Epithelial cell of proximal tubule (primary cell): Measurements from ENCODE around the gene ACKR3. TPM values are rescaled to one million over a fixed set of nuclear protein-coding genes. Genes with fewer than 3 reads are reported as not detected.

Source experiments
- DNase-seq: peaks from one replicate; pipeline ENCODE4 v3.0.0-alpha.2; 2011; ENCODE audit warnings: low read depth
- H3K4me3 ChIP-seq: 2 replicates; pipeline ENCODE4 v1.5.1; 2011; ENCODE audit warnings: low read depth, mild to moderate bottlenecking, low read length
- CTCF ChIP-seq: conservative IDR thresholded peaks from 2 replicates; pipeline ENCODE4 v1.5.1; 2012; ENCODE audit warnings: low read depth, mild to moderate bottlenecking, low read length
- total RNA-seq: library from RNA; depleted of rRNA; stranded (reverse); fragments of >200 nt; gene quantifications from 2 replicates; pipeline ENCODE4 v1.2.3, GENCODE V29; 2015

Gene ACKR3
- total RNA-seq, 1 donor from 2014 or later, result not detected

- DNase-seq, result no peak
- no peak for TF ChIP-seq CTCF
- H3K4me3 ChIP-seq, result no peak overlapping the region
Measured at GRCh38 chr2:236614551-236614950, 44.9 kb downstream of the ACKR3 start.

GRCh38 chr2:236616031-236616430 is 46.4 kb downstream of the ACKR3 start:
- no peak for DNase-seq

GRCh38 chr2:236616624-236617023 is 47.0 kb downstream of the ACKR3 start:
- H3K4me3 ChIP-seq, result no peak overlapping the region
- TF ChIP-seq CTCF, result no peak
- no peak for DNase-seq

More at GRCh38 chr2:236616031-236616430, 46.4 kb downstream of the ACKR3 start:
- no peak overlapping the region for H3K4me3 ChIP-seq
- no peak for TF ChIP-seq CTCF

- H3K4me3 ChIP-seq, result no peak overlapping the region
- TF ChIP-seq CTCF, result no peak
Measured at GRCh38 chr2:236617221-236617737, 47.7 kb downstream of the ACKR3 start.

GRCh38 chr2:236617796-236618195 is 48.2 kb downstream of the ACKR3 start:
- DNase-seq, result no peak
- no peak for TF ChIP-seq CTCF

More at GRCh38 chr2:236617221-236617737, 47.7 kb downstream of the ACKR3 start:
- no peak for DNase-seq

GRCh38 chr2:236618370-236618769 is 48.7 kb downstream of the ACKR3 start:
- no peak overlapping the region for H3K4me3 ChIP-seq
- TF ChIP-seq CTCF, result no peak
- DNase-seq, result no peak

More at GRCh38 chr2:236617796-236618195, 48.2 kb downstream of the ACKR3 start:
- H3K4me3 ChIP-seq, result no peak overlapping the region

- no peak overlapping the region for H3K4me3 ChIP-seq
- no peak for DNase-seq
- TF ChIP-seq CTCF, result no peak
Measured at GRCh38 chr2:236619910-236620612, 50.4 kb downstream of the ACKR3 start.
